ENCODE measurements around the gene ARMC5.
"Not testable (repeated sequence)": the region's sequence is repeated elsewhere in the genome, so short reads cannot be mapped to it uniquely, and the experiment has no call there.

The ARMC5 gene

DNA sequence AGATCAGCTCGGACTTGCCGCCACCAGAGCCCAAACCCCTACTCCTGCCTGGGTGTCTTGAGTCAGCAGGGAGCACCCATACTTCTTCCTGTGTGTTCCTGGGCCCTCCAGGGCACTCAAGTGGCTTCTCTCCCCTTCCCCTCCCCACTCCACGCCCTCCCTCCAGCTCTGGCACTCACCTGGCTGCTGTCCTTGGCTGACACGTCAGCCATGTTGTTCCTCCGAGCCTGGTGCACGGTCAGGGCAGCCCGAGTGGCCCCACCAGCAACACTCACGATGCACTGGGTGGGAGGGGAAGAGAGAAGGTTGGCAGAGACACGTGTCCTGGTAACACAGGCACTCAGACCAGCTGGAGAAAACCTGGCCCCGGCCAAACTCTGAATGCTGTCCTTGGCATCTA is 37.4 kb downstream of the ARMC5 start:
- no peak for DNase-seq (ENCODE audit: low read depth in 2 of 2)

DNA sequence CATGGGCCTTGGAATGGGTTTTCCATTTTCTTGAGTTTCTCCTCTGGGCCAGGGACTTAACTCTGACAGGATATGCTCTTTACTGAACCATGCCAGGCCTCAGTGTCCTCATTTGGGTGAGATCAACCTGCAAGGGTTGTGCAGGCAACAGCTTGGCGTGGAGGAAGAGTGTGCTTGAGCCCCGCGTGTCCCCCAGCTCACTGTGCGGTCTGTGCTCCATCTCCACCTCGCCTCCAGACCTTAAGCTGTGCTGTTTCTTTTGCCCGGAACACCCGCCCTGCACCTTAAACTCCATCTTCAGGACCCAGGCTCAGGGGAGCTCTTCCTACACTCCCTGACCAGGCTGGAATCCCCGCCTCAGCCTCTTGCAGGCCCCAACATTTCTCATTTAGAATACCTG is 39.2 kb downstream of the ARMC5 start:
- DNase-seq (ENCODE audit: low read depth in 2 of 2), result no peak

DNA sequence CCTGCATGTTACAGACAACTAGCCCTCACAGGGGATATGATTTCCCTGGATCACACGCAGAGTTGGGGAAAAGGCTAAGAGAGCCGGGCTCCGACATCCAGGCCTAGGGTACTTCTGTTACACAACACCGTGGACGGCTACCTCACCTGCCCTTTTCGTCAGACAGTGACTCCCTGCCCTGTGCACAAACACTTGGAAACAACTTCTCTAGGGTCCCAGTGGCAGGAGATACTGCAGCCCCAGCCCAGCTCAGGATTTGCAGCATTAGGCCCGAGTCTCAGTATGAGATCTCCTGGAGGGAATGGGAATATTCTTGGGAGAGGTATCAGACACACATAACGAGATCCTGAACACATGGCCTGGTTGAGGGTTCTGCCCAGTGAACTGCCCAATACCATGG is 40.6 kb downstream of the ARMC5 start:
- DNase-seq (ENCODE audit: low read depth in 2 of 2), result no peak

DNA sequence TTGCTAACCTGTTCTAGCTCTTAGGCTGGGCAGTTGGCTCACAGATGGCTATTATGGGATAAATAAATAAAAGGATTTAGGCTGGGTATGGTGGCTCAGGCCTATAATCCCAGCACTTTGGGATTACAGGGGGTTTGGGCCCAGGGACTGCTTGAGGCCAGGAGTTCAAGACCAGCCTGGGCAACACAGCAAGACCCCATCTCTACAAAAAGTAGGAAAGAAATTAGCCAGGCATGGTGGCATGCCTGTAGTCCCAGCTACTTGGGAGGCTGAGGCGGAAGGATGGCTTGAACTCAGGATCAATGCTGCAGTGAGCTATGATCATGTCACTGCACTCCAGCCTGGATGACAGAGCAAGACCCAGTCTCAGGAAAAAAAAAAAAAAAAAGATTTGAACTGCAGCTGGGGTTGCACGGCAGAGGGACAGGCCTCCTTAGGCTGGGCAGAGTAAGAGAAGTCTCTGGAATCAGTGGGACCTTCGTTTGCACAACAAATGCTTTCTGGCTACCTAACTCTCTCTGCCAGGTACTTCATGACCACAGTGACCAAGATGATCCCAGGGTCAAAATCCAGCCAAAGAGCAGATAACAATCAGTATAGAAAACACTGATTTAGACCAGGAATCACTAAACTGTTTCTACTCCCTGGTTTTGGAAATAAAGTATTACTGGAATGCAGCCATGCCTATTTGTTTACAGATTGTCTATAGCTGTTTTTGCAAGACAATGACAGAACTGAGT is 42.1 kb downstream of the ARMC5 start:
- no peak for DNase-seq (ENCODE audit: low read depth in 2 of 2)

DNA sequence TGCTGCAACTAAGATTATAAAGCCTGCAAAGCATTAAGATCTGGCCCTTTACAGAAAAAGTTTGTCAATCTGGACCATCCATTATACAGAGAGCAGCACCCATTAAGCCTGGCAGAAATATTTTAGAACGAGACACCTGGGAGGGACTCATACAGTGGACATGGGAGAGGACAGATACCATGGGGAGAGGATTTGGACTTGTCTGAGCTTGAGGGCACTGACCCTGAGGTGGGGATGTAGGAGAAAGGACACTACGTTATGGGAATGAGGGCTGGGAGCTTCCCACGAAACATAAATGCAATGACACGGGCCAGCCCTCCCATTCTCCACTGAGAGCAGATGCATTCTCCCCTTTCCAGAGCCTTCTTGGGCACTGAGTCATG is 42.7 kb downstream of the ARMC5 start:
- DNase-seq (ENCODE audit: low read depth in 2 of 2), result no peak

DNA sequence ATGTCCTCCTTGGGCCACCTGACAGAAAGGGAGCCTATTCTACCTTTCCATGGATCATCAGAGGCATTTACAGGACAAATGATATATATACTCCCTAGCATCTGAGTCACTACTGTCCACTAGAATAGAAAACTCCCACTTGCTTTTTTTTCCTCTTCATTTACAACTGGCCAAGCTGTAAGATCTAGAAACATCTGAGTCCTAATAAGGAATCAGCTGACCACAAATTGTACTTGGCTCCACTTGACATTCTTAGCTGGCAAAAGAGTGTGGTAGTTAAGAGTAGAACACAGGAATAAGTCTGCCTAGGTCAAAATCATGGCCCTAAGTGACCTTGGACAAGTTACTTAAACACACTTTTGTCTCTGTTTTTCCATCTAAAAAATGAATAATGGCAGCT is 43.7 kb downstream of the ARMC5 start:
- DNase-seq (ENCODE audit: low read depth in 2 of 2), result no peak

DNA sequence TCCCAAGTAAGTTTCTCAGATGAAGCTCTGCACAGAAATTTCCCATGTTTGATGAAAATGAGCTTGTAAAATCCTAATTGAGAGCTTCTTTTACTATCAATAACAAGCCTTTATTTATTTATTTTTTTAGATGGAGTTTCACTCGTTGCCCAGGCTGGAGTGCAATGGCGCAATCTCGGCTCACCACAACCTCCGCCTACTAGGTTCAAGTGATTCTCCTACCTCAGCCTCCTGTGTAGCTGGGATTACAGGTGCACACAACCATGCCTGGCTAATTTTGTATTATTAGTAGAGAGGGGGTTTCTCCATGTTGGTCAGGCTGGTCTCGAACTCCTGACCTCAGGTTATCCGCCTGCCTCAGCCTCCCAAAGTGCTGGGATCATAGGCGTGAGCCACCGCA is 44.3 kb downstream of the ARMC5 start:
- DNase-seq (ENCODE audit: low read depth in 2 of 2), result not testable (repeated sequence)

DNA sequence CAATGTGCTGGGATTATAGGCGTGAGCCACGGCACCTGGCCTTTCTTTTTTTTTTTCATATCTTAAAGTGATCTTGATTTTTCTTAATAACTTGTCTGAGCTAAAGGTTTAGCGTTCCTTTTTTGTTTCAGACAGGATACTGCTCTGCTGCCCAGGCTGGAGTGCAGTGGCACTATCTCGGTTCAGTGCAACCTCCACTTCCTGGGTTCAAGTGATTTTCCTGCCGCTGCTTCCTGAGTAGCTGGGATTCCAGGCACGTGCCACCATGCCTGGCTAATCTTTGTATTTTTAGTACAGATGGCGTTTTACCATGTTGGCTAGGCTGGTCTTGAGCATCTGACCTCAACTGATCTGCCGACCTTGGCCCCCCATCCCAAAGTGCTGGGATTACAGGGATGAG is 44.9 kb downstream of the ARMC5 start:
- no peak for DNase-seq (ENCODE audit: low read depth in 2 of 2)

DNA sequence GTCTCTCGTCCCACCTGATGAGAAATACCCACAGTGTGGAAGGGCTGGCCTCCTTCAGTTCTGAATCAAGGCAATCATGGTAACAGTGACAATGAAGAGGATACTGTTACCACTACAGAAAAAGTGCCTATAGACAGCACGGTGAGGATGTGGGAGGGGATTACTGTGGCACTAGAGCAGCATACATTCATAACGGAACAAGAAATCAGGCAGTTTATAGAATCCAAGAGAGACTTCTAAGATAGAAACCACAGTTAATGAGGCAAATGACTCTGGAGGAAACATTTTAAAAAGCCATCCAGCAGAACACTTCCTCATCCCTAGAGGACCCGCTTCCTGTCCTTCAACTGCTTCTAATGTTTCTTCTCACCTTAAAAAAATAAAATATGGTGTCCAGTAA is 46.2 kb downstream of the ARMC5 start:
- DNase-seq (ENCODE audit: low read depth in 2 of 2), result no peak

DNA sequence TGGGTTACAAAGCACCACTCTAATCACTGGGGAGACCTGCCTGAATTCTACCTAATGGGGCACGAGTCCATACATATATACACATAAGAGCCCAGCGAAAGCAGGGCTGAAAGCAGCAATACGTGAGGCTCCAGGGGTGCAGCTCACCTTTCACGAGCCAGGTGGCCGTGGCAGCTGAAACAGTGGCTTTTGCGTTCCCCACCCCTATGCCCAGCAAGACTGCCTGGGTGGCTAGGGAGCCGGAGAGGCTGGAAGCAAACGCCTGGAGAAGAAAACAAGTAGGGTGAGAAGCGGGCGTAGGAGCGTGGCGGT is 48.3 kb downstream of the ARMC5 start:
- DNase-seq (ENCODE audit: low read depth in 2 of 2), result no peak

DNA sequence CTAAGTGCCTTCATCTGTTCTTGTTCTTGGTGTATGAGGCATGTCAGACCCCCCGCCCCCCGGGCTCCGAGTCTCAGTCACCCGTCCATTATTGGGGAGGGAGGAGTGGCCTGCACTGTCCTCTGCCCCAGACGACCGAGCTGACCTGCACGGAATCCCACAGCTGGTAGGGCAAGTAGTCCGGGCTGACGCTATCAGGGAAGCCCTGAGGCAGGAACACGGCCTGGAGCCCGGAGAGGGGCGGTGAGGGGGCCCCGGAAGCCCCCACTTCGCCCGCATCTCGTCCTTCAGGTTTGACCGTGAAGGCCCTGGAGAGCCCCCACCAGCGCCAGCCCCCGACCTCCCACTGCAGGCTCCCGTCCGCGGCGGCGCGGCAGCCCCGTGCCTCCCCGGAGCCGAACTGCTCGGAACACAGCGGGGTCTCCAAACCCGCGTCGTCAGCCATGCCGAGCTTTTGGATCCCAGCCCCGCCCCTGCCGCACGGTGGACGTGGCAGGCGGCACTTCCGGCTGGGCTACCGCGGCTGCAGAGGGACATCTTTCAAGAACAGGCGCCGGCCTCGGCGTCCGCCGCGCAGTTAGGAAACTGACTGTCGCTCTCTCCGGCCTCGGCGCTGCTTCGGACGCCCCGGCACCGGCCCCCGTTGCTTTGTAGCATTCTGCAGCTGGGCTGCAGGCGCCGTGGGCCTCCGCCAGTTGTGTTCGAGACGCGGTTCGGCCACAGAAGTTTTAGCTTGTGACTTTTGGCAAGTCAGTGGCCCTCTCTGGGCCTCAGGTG is 48.8 kb downstream of the ARMC5 start, which contains the start of gene RUSF1:
Gene RUSF1 (minus strand): TSS at position 463 of the 777 bp plus-strand sequence. CDS start 18 bp downstream, at position 445.
- DNase-seq (ENCODE audit: low read depth in 2 of 2), result peak; percentile 44 to 60

DNA sequence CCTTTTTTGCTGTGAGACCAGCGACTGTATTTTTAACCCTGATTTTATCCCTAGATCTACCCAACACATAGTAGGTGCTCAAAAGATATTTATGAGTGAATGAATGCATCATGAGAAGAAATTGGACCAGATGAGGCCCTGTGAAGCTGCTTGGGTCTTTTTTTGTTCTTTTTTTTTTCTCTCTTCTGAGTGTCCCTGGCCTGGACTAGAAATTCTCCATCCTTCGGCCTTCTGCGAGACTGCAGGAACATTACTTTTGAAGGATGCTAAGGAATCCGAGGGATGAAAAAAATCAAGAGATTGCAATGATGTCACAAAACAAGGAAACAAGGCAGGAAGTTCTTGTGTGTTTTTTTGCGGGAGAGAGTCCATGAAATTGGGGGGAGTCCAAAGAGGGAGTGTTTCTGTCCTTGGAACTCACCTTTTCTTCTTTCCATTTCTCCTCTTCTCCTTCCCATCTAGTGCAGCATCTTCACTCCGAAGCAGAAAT is 49.5 kb downstream of the ARMC5 start:
- DNase-seq (ENCODE audit: low read depth in 2 of 2), result no peak

DNA sequence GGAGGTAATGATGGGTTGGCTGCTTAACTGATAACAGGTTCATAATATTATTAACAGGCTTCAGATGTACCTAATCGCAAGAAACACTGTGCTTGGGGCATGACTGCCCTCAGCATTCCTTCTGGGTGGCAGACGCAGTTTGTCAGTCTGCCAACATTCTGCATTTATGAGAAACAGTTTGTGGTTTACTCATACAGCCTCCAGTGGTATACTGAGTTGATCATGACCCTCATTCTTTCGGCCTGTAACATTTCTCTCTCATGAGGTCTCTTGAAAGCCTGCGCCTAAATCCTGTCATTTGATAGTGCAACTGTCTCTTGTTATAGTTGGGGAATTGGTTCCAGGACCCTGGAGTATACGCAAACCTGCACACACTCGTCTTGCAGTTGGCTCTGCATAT is 53.8 kb downstream of the ARMC5 start:
- no peak for DNase-seq (ENCODE audit: low read depth in 2 of 2)

DNA sequence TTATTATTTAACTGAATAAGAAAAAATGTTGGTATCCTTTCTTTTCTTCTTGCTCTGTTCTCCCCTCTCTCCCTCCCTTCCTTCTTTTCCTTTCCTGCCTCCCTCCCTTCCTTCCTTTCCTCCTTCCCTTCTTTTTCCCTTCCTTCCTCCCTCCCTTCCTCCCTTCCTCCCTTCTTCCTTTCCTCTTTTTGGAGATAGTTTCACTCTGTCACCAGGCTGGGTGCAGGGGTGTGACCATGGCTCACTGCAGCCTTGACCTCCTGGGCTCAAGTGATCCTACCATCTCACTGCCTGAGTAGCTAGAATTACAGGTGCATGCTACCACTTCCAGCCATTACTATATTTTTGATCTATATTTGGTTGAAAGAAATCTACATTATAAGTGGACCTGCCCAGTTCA is 54.6 kb downstream of the ARMC5 start:
- no peak for DNase-seq (ENCODE audit: low read depth in 2 of 2)
